Liver (tissue), 9 donors: ENCODE measurements around the gene ENTHD1. TPM values are rescaled to one million over a fixed set of nuclear protein-coding genes. Genes with fewer than 3 reads are reported as not detected.

ENCODE experiments used
- DNase-seq: peaks from one replicate; pipeline ENCODE4 v3.0.0-alpha.2; 2017; ENCODE audit warnings: low spot score
- H3K27ac ChIP-seq, 2 donors: one replicate each; pipeline ENCODE4 v1.7.0; 2013; ENCODE audit warnings: inconsistent platforms in 2 of 2, low read length in 2 of 2, control low read depth in 1 of 2, low read depth in 1 of 2, mild to moderate bottlenecking in 1 of 2
- H3K27me3 ChIP-seq, 4 donors: one replicate each; pipeline versions ENCODE4 v1.6.1 to v1.7.0; 2013; ENCODE audit warnings: low read length in 3 of 4, inconsistent platforms in 1 of 4, mild to moderate bottlenecking in 1 of 4, moderate library complexity in 1 of 4; ENCODE audit not compliant: control insufficient read depth in 4 of 4, insufficient read depth in 4 of 4
- H3K36me3 ChIP-seq, 4 donors: one replicate each; pipeline versions ENCODE4 v1.6.1 to v1.7.0; 2013; ENCODE audit warnings: low read length in 3 of 4, mild to moderate bottlenecking in 3 of 4, low read depth in 1 of 4, moderate library complexity in 1 of 4; ENCODE audit not compliant: control insufficient read depth in 4 of 4, insufficient read depth in 3 of 4
- H3K4me1 ChIP-seq, 4 donors: one replicate each; pipeline versions ENCODE4 v1.6.1 to v1.7.0; 2013; ENCODE audit warnings: low read length in 3 of 4, mild to moderate bottlenecking in 3 of 4, moderate library complexity in 1 of 4; ENCODE audit not compliant: control insufficient read depth in 4 of 4, insufficient read depth in 4 of 4
- H3K4me3 ChIP-seq, 3 donors: one replicate each; pipeline versions ENCODE4 v1.6.1 to v1.7.0; 2013; ENCODE audit warnings: low read length in 3 of 3, control low read depth in 1 of 3, low read depth in 1 of 3, mild to moderate bottlenecking in 1 of 3
- H3K9ac ChIP-seq, 2 donors: one replicate each; pipeline ENCODE4 v1.7.0; 2013; ENCODE audit warnings: low read length in 2 of 2, mild to moderate bottlenecking in 2 of 2, moderate library complexity in 2 of 2, control low read depth in 1 of 2, low read depth in 1 of 2
- H3K9me3 ChIP-seq, 4 donors: one replicate each; pipeline versions ENCODE4 v1.6.1 to v1.7.0; 2013; ENCODE audit warnings: low read length in 3 of 4; ENCODE audit not compliant: control insufficient read depth in 4 of 4
- EGR1 ChIP-seq, 2 donors: IDR thresholded peaks; 2 replicates each; pipeline ENCODE4 v1.6.1; 2016 to 2018; ENCODE audit warnings: antibody characterized with exemption in 2 of 2, low read depth in 2 of 2
- FOXA1 ChIP-seq: IDR thresholded peaks from 2 replicates; pipeline ENCODE4 v1.6.1; 2016; ENCODE audit warnings: antibody characterized with exemption
- FOXA2 ChIP-seq: IDR thresholded peaks from 2 replicates; pipeline ENCODE4 v1.6.1; 2016; ENCODE audit warnings: antibody characterized with exemption
- GABPA ChIP-seq, 2 donors: IDR thresholded peaks in 1 of 2; conservative IDR thresholded peaks in 1 of 2; 2 replicates each; pipeline ENCODE4 v1.6.1; 2016; ENCODE audit warnings: antibody characterized with exemption in 2 of 2, mild to moderate bottlenecking in 1 of 2, moderate library complexity in 1 of 2
- HNF4A ChIP-seq, 2 donors: conservative IDR thresholded peaks; 2 replicates each; pipeline ENCODE4 v1.6.1; 2016; ENCODE audit warnings: antibody characterized with exemption in 2 of 2, mild to moderate bottlenecking in 2 of 2
- HNF4G ChIP-seq: IDR thresholded peaks from 2 replicates; pipeline ENCODE4 v1.6.1; 2016; ENCODE audit warnings: antibody characterized with exemption
- JUND ChIP-seq, 2 donors: IDR thresholded peaks; 2 replicates each; pipeline ENCODE4 v1.6.1; 2016; ENCODE audit warnings: antibody characterized with exemption in 2 of 2
- NR2F2 ChIP-seq: IDR thresholded peaks from 2 replicates; pipeline ENCODE4 v1.6.1; 2016; ENCODE audit warnings: antibody characterized with exemption
- RAD21 ChIP-seq, 2 donors: IDR thresholded peaks; 2 replicates each; pipeline ENCODE4 v1.6.1; 2016; ENCODE audit warnings: antibody characterized with exemption in 2 of 2, mild to moderate bottlenecking in 2 of 2
- RXRA ChIP-seq, 2 donors: IDR thresholded peaks; 2 replicates each; pipeline ENCODE4 v1.6.1; 2017 to 2018; ENCODE audit warnings: antibody characterized with exemption in 2 of 2, mild to moderate bottlenecking in 1 of 2
- SP1 ChIP-seq: IDR thresholded peaks from 2 replicates; pipeline ENCODE4 v1.6.1; 2018; ENCODE audit warnings: antibody characterized with exemption, mild to moderate bottlenecking
- TAF1 ChIP-seq: conservative IDR thresholded peaks from 2 replicates; pipeline ENCODE4 v1.6.1; 2016; ENCODE audit warnings: antibody characterized with exemption, mild to moderate bottlenecking
- YY1 ChIP-seq: IDR thresholded peaks from 2 replicates; pipeline ENCODE4 v1.6.1; 2016; ENCODE audit warnings: antibody characterized with exemption, mild to moderate bottlenecking
- WGBS: extraction: QIAGEN DNeasy Blood & Tissue Kit; methylation state at CpG from one replicate; pipeline ENCODE4 v1.1.7; 2013; 5-methylcytosine and 5-hydroxymethylcytosine counted together
- polyA plus RNA-seq, 2 donors: library from polyadenylated mRNA; stranded (reverse) in 1 of 2; unstranded in 1 of 2; fragments of 200-250 nt in 1 of 2; fragments of >200 nt in 1 of 2; fragmentation: Nextera tagmentation in 1 of 2; extraction: Ambion mirVana in 1 of 2; gene quantifications; one replicate each; pipeline versions ENCODE4 v1.2.1 to v1.2.3, GENCODE V29; 2013 to 2015
- total RNA-seq, 2 donors: library from RNA; depleted of rRNA; stranded (reverse); fragments of >200 nt; gene quantifications; one replicate each; pipeline ENCODE4 v1.2.3, GENCODE V29; 2014
- TF ChIP-seq, protein P1 (sequence below): IDR thresholded peaks from 2 replicates; pipeline ENCODE4 v1.6.1; 2016; ENCODE audit warnings: antibody characterized with exemption
- TF ChIP-seq, protein P2 (sequence below): IDR thresholded peaks from 2 replicates; pipeline ENCODE4 v1.6.1; 2016; ENCODE audit warnings: antibody characterized with exemption
- TF ChIP-seq, protein P3 (sequence below): IDR thresholded peaks from 2 replicates; pipeline ENCODE4 v1.6.1; 2016; ENCODE audit warnings: antibody characterized with exemption
- TF ChIP-seq, protein P4 (sequence below): IDR thresholded peaks from 2 replicates; pipeline ENCODE4 v1.6.1; 2016; ENCODE audit warnings: antibody characterized with exemption, mild to moderate bottlenecking
- donor health status: healthy.
- donor health status: healthy.
- donor health status: healthy.
- donor health status: healthy.
- donor health status: healthy.

ENTHD1 gene
- total and polyA plus RNA-seq, 4 donors = not detected

DNA sequence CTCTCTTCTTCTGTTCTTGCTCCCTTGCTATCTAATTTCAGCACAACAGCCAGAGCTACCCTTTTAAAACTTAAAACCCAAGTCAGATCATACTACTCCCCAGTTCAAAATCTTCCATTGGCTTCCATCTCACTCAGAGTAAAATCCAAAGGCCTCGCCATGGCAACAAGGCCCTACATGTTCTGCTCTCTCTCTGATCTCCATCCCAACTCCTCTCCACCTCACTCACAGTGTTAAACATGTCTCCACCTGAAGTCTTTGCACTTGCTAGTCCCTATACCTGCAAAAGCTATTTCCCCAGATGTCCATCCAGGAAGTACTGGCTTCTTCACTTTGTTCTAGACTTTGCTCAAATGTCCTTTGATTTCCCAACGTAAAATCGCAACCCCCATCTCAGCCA lies 4.3 kb upstream of the ENTHD1 start:
- H3K4me3 ChIP-seq = no peak overlapping the region
- TF ChIP-seq NR2F2 (no peak), YY1 (no peak), TAF1 (no peak), JUND (IDR thresholded peaks at IDR 0.05) (no peak), FOXA2 (no peak), RXRA (IDR thresholded peaks at IDR 0.05) (no peak), EGR1 (IDR thresholded peaks at IDR 0.05; ENCODE audit: low read depth in 2 of 2) (no peak), HNF4G (no peak), FOXA1 (no peak), RAD21 (IDR thresholded peaks at IDR 0.05) (no peak)
- TF ChIP-seq, protein P1, sequence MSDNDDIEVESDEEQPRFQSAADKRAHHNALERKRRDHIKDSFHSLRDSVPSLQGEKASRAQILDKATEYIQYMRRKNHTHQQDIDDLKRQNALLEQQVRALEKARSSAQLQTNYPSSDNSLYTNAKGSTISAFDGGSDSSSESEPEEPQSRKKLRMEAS = no peak
- no peaks in the 10 kb centered on the region for H3K9me3 ChIP-seq
- DNase-seq = no peak
- no peaks in the 10 kb centered on the region for H3K4me1 ChIP-seq
- 74% methylated on average over 3 of the region's 3 CpGs for WGBS
- no peak overlapping the region for H3K9ac ChIP-seq
- H3K27ac ChIP-seq = no peak overlapping the region
- H3K27me3 ChIP-seq = no peaks in the 10 kb centered on the region
- no peaks in the 10 kb centered on the region for H3K36me3 ChIP-seq

DNA sequence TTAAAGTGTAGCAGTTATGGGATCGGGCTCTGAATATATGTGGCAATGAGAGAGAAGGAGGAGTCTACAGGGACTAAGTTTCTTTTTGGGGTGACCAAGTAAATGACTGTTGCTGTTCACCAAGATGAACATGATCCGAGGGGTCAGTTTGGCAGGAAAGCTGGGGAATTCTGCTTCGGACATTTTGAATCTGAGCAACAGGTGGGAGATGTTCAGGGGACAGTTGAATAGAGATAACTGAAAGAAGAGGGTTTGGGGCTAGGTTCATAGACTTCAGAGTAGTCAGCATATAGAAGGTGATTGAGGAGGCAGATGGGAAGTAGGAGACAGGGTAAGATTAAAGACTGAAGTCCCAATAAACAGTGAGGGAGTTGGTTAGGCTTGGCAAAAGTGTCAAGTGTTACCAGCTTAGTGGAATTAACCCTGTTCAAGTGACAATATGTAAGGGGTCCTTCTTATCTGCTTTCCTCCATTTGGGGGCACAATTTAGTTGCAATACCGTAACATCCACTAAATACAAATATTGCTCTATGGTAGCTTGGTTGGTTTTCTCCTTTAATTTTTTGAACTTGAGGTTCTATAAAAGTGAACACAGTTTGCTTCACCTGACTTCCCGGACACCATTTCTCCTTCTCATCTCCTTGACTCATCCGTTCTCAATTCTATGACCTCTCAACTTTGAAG lies 2.9 kb upstream of the ENTHD1 start:
- no peak overlapping the region for H3K27ac ChIP-seq
- no peaks in the 10 kb centered on the region for H3K27me3 ChIP-seq
- DNase-seq = no peak
- no peaks in the 10 kb centered on the region for H3K4me1 ChIP-seq
- no peak for TF ChIP-seq GABPA (IDR thresholded peaks at IDR 0.05 in 1 of 2, conservative IDR thresholded peaks at IDR 0.05 in 1 of 2)
- TF ChIP-seq RAD21 (IDR thresholded peaks at IDR 0.05) = no peak
- no peak for TF ChIP-seq JUND (IDR thresholded peaks at IDR 0.05)
- TF ChIP-seq YY1 = no peak
- no peak for TF ChIP-seq HNF4A (conservative IDR thresholded peaks at IDR 0.05)
- no peak for TF ChIP-seq SP1
- TF ChIP-seq TAF1 = no peak
- TF ChIP-seq, protein P2, sequence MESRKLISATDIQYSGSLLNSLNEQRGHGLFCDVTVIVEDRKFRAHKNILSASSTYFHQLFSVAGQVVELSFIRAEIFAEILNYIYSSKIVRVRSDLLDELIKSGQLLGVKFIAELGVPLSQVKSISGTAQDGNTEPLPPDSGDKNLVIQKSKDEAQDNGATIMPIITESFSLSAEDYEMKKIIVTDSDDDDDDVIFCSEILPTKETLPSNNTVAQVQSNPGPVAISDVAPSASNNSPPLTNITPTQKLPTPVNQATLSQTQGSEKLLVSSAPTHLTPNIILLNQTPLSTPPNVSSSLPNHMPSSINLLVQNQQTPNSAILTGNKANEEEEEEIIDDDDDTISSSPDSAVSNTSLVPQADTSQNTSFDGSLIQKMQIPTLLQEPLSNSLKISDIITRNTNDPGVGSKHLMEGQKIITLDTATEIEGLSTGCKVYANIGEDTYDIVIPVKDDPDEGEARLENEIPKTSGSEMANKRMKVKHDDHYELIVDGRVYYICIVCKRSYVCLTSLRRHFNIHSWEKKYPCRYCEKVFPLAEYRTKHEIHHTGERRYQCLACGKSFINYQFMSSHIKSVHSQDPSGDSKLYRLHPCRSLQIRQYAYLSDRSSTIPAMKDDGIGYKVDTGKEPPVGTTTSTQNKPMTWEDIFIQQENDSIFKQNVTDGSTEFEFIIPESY = no peak
- no peak for TF ChIP-seq RXRA (IDR thresholded peaks at IDR 0.05)
- no peak for TF ChIP-seq FOXA1
- H3K36me3 ChIP-seq = no peaks in the 10 kb centered on the region
- H3K4me3 ChIP-seq = no peak overlapping the region
- H3K9me3 ChIP-seq = no peaks in the 10 kb centered on the region
- no peak overlapping the region for H3K9ac ChIP-seq
- WGBS = 85% methylated on average over 6 of the region's 6 CpGs

DNA sequence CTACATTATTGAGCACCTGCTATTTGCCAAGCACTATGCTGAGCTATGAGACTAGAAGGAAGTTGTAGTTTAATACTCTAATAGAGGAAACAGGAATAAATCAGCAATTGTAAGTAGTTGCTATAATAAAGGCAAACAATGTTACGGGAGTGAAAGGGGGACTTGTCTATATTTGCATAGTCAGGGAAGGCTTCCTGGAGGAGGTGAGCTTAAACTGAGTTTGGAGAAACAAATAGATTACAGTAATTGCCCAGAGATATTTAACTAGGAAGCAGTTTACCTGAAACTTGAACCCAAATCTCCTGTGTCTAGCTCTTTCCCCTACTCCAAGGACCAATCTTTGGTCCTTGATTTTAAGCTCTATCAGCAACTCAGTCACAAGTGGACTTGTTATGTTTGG lies 2.1 kb upstream of the ENTHD1 start:
- no peaks in the 10 kb centered on the region for H3K27me3 ChIP-seq
- DNase-seq = no peak
- WGBS = 88% methylated on average over 1 of the region's 1 CpG
- TF ChIP-seq, protein P3, sequence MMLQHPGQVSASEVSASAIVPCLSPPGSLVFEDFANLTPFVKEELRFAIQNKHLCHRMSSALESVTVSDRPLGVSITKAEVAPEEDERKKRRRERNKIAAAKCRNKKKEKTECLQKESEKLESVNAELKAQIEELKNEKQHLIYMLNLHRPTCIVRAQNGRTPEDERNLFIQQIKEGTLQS = no peak
- TF ChIP-seq FOXA1 = no peak
- no peak for TF ChIP-seq YY1
- TF ChIP-seq HNF4A (conservative IDR thresholded peaks at IDR 0.05) = no peak
- TF ChIP-seq, protein P1 = no peak
- no peak for TF ChIP-seq JUND (IDR thresholded peaks at IDR 0.05)
- TF ChIP-seq, protein P2 = no peak
- TF ChIP-seq NR2F2 = no peak
- no peak for TF ChIP-seq RAD21 (IDR thresholded peaks at IDR 0.05)
- no peak for TF ChIP-seq SP1
- TF ChIP-seq, protein P4, sequence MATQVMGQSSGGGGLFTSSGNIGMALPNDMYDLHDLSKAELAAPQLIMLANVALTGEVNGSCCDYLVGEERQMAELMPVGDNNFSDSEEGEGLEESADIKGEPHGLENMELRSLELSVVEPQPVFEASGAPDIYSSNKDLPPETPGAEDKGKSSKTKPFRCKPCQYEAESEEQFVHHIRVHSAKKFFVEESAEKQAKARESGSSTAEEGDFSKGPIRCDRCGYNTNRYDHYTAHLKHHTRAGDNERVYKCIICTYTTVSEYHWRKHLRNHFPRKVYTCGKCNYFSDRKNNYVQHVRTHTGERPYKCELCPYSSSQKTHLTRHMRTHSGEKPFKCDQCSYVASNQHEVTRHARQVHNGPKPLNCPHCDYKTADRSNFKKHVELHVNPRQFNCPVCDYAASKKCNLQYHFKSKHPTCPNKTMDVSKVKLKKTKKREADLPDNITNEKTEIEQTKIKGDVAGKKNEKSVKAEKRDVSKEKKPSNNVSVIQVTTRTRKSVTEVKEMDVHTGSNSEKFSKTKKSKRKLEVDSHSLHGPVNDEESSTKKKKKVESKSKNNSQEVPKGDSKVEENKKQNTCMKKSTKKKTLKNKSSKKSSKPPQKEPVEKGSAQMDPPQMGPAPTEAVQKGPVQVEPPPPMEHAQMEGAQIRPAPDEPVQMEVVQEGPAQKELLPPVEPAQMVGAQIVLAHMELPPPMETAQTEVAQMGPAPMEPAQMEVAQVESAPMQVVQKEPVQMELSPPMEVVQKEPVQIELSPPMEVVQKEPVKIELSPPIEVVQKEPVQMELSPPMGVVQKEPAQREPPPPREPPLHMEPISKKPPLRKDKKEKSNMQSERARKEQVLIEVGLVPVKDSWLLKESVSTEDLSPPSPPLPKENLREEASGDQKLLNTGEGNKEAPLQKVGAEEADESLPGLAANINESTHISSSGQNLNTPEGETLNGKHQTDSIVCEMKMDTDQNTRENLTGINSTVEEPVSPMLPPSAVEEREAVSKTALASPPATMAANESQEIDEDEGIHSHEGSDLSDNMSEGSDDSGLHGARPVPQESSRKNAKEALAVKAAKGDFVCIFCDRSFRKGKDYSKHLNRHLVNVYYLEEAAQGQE = no peak
- TF ChIP-seq TAF1 = no peak

More for the DNA sequence above, 2.1 kb upstream of the ENTHD1 start:
- Histone ChIP-seq H3K27ac (no peak overlapping the region), H3K36me3 (no peaks in the 10 kb centered on the region), H3K4me1 (no peaks in the 10 kb centered on the region), H3K9ac (no peak overlapping the region), H3K4me3 (no peak overlapping the region), H3K9me3 (no peaks in the 10 kb centered on the region)
